Activated T-cell treated with anti-CD3 and anti-CD28 coated beads, Interleukin-2, amount 50 U/mL, for 1 hour (primary cell): ENCODE results near the gene PEX5L.
"Not testable (repeated sequence)": the region's sequence is repeated elsewhere in the genome, so short reads cannot be mapped to it uniquely, and the experiment has no call there.

Source experiments
- DNase-seq: peaks from one replicate; pipeline ENCODE4 v3.0.0-alpha.2; 2020

The PEX5L gene

GRCh38 chr3:179828738-179829137 lies 208.0 kb downstream of the PEX5L start:
- no peak for DNase-seq

DNA sequence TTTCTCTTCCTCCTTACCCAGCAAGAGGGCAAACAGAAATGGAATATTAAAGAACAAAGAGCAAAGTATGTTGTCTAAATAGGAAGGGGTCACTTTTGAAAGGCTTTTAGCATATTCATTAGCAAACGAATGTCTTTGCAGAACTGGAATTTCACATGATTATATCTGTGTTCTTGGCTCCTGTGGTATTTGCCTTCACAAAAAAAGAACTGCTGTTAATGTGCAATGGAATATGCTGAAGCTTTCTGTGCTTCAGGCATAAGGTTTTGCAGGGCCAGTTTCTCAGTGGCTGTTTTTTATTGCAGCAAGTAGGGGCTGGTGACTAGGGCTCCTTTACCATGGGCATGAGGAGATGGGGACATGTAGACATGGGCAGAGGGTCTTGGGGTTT lies 210.5 kb downstream of the PEX5L start:
- no peak for DNase-seq

- no peak for DNase-seq
Measured at GRCh38 chr3:179825527-179826246, 211.1 kb downstream of the PEX5L start.

DNA sequence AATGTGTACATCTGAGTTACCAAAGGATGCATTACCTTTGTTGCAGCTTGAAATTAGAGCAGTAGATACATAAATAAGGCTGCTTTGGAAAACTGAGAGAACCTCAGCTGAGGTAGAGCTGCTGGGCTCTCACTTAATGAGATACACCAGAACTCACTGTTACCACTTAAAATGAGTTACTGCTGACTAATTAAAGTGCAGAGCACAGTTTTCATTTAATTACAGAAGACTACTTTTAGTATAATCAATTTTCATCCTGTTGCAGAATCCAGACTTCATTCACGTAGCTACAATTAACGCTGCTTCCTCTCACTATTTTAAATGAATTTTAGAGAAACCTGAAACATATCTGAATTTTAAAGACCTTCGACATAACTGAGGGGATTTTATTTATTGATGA lies 214.4 kb downstream of the PEX5L start:
- DNase-seq = no peak

GRCh38 chr3:179819379-179819778 lies 217.4 kb downstream of the PEX5L start:
- no peak for DNase-seq

GRCh38 chr3:179812096-179812382 lies 224.7 kb downstream of the PEX5L start:
- no peak for DNase-seq

- DNase-seq = no peak
Measured at GRCh38 chr3:179811321-179812095, 225.2 kb downstream of the PEX5L start.

- no peak for DNase-seq
Measured at GRCh38 chr3:179809639-179810038, 227.1 kb downstream of the PEX5L start.

- no peak for DNase-seq
Measured at GRCh38 chr3:179807588-179807987, 229.1 kb downstream of the PEX5L start.

- DNase-seq = no peak
Measured at GRCh38 chr3:179806177-179806576, 230.6 kb downstream of the PEX5L start.

DNA sequence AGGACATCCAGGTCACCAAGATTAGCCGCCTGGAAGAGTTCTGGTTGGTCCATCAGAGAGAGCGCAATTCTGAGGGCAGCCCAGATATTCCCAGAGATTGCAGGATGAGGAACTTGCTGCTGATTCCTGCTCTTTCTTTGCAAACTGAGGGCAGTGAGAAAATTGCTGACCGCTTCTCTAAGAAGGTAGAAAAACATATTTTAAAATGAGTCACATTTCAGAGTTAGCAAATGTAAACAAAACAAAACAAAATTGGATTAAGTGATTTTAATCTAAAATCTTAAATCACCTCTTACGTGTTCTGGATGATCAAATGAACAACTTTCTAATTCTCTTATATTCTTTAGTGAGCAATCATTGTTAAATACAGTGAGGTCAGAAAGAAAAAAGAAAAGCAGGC lies 234.9 kb downstream of the PEX5L start:
- no peak for DNase-seq

DNA sequence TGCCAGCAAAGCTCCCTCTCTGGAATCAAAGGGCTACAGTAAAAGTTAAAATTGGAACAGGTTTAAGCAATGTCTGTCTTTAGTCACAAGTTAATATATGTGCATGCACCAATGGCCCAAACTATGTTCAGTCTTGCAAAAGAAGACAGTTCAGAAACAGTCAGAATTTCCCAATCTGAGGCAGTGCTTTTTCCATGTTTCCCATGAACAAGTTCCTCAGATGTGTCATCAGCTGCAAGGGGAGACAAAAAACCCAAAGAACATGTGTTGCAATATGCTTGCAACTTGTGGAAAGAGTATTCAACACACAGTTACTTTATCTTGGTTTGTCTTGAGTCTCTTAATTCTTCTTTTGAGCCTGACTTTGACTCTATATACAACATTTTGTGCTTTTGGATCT lies 235.5 kb downstream of the PEX5L start:
- no peak for DNase-seq

DNA sequence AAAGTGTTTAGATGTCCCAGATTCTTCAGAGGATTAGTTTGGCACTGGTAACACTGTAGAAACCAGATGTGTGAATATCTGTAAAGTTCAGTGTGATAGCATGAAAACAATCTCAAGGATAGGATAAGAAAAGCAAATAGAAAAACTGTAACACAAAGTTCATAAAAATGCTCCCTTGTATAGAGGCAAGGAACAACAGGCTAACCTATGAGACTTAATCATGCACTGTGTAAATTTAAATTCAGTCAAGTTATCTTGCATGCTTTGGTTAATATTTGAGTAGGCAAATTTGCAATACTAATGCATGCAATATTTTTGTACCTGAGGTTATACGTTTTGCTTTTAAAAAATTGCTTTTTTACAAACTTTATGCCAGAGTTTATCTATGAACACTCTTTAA lies 239.5 kb downstream of the PEX5L start:
- no peak for DNase-seq

DNA sequence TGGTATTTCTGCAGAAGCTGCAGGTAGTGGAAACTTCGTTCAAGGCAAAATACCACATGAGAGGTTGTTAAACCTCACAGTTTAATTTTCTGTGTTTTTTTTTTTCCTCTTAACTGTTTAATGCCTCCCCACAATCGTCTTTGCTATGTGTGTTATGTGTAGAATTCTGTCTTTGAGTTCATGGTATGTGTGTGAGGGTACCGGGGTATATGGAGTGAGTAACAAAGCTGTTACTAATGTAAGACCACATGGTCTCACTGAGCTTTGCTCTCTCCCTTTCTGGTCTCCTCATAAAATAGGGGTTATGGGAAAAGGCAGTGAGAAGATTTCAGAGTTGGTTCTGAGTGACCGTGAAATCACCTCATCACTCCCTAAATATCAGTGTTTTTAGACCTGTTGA lies 240.3 kb downstream of the PEX5L start:
- no peak for DNase-seq

DNA sequence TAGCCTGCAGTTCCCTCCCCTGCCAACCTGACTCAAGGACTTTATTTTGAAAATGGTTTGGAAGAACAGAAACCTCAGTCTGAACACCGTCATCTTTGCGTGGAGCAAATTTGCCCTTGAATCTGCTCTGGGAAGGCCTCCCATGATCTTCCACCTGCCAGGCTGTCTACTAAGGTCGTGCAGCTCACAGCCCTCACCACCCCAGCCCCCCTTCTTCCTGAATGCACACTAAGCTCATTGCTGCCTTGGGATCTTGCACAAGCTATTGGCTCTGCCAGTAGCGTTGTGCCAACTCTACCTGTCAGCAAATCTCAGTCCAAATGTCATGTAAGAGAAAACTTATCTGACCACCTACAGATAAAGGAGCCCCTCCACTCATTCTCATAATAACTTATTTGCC lies 242.4 kb downstream of the PEX5L start:
- DNase-seq = no peak

DNA sequence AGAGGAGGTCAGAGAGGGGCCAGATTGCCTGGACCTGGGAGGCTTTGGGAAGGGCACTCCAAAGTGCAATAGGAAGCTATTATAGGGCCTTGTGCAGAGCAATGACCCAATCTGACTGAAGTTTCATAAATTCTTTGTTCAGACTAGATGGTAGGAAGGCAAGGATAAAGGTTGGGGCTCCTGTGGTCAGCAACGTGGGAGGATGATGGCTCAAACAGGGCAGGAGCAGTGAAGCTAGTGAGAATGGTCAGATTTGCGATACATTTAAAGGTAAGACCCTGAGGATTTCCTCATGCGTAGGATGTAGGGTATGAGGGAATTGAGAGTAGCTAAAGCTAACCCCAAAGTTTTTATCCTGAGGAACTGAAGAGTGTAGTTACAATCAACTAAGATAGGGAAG lies 244.9 kb downstream of the PEX5L start:
- no peak for DNase-seq

DNA sequence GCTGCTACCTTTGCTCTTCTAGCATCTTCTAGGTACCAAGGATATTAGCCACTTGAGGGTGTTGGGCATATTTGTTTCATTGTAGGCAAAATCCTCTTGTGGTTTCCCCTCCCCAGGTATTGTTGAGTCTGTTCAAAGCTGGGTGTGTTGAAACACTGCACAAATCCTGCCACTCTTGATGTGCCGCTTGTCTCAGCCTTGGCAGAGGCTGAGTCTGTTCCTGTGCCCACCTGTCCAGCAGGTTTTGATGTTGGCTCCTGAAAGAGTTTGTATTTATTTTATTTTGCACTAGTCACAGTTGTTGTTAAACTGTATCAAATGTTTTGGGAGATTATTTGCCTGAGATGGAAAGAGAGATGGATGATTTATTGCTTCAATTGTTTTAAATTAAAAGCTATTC lies 247.7 kb downstream of the PEX5L start:
- no peak for DNase-seq

GRCh38 chr3:179782841-179783240 lies 253.9 kb downstream of the PEX5L start:
- DNase-seq = not testable (repeated sequence)

DNA sequence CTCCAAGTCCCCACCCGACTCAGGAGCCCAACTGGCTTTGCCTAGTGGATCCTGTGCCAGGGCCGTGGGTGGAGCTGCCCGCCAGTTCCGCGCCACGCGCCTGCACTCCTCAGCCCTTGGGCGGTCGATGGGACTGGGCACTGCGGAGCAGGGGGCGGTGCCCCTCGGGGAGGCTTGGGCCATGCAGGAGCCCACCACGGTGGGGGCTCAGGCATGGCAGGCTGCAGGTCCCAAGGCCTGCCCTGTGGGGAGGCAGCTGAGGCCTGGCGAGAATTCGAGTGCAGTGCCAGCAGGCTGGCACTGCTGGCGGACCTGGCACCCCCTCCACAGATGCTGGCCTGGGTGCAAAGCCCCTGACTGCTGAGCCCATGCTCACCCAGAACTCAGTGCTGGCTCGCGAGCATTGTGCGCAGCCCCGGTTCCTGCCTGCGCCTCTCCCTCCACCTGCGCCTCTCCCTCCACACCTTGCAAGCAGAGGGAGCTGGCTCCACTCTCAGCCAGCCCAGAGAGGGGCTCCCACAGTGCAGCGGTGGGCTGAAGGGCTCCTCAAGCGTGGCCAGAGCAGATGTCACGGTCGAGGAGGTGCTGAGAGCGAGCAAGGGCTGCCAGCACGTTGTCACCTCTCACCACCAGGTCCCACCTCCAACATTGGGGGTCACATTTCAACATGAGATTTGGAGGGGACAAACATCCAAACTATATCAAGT lies 261.2 kb downstream of the PEX5L start:
- DNase-seq = no peak

- no peak for DNase-seq
Measured at GRCh38 chr3:179772297-179772696, 264.4 kb downstream of the PEX5L start.

DNA sequence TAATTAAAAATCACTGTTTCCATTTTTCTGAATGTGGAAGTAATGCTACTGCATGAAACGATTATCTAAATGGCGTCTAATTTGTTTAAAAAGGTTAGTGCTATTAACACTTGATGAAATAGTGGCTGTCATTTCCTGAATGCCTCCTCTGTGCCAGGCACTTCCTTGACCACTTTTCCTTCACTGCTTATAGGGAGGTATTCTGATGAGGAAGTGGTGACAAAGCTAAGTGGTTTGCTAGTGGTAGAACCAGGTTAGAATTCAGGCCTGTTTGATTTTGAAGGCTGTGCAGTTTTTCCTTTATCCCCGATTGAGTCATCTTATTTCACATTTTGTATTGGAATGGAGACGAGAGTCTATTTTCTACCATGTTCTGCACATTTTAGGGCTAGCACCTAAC lies 264.9 kb downstream of the PEX5L start:
- DNase-seq = no peak

- no peak for DNase-seq
Measured at GRCh38 chr3:179769411-179770247, 267.1 kb downstream of the PEX5L start.

- DNase-seq = no peak
Measured at GRCh38 chr3:179768080-179768479, 268.7 kb downstream of the PEX5L start.
